H9 (cell line): Measurements from ENCODE around the gene MAP3K7CL. TPM values are rescaled to one million over a fixed set of nuclear protein-coding genes. Genes with fewer than 3 reads are reported as not detected.

Experiments
- DNase-seq: peaks from one replicate; pipeline ENCODE4 v3.0.0-alpha.2; 2017
- H2AFZ ChIP-seq: one replicate; pipeline ENCODE4 v1.6.1; 2013; ENCODE audit warnings: mild to moderate bottlenecking, low read length, control low read depth, moderate library complexity
- H2AK5ac ChIP-seq: 2 replicates; pipeline ENCODE4 v1.6.1; 2013; ENCODE audit warnings: low read length, control low read depth, mixed read lengths; ENCODE audit not compliant: insufficient read length
- H2BK120ac ChIP-seq: one replicate; pipeline ENCODE4 v1.6.1; 2013; ENCODE audit warnings: low read depth, mild to moderate bottlenecking, low read length, control low read depth, inconsistent platforms; ENCODE audit not compliant: poor library complexity, severe bottlenecking
- H2BK12ac ChIP-seq: 2 replicates; pipeline ENCODE4 v1.6.1; 2013; ENCODE audit warnings: low read length, control low read depth, mixed read lengths, low read depth; ENCODE audit not compliant: insufficient read length
- H2BK15ac ChIP-seq: 2 replicates; pipeline ENCODE4 v1.6.1; 2013; ENCODE audit warnings: low read depth, low read length, control low read depth
- H2BK20ac ChIP-seq: one replicate; pipeline ENCODE4 v1.6.1; 2013; ENCODE audit warnings: low read depth, mild to moderate bottlenecking, low read length, control low read depth, inconsistent platforms; ENCODE audit not compliant: poor library complexity, severe bottlenecking
- H2BK5ac ChIP-seq: 2 replicates; pipeline ENCODE4 v1.6.1; 2013; ENCODE audit warnings: low read length, control low read depth, mixed read lengths; ENCODE audit not compliant: insufficient read length
- H3K14ac ChIP-seq: 2 replicates; pipeline ENCODE4 v1.6.1; 2013; ENCODE audit warnings: low read length, control low read depth; ENCODE audit not compliant: insufficient read depth
- H3K18ac ChIP-seq: 2 replicates; pipeline ENCODE4 v1.6.1; 2013; ENCODE audit warnings: low read depth, mild to moderate bottlenecking, mixed read lengths, low read length, control low read depth; ENCODE audit not compliant: insufficient read length
- H3K23ac ChIP-seq: 2 replicates; pipeline ENCODE4 v1.6.1; 2013; ENCODE audit warnings: low read length, control low read depth, mixed read lengths, low read depth; ENCODE audit not compliant: insufficient read length
- H3K23me2 ChIP-seq: 2 replicates; pipeline ENCODE4 v1.6.1; 2013; ENCODE audit warnings: low read depth, mild to moderate bottlenecking, mixed read lengths, low read length, control low read depth; ENCODE audit not compliant: insufficient read length, poor library complexity, severe bottlenecking
- H3K27ac ChIP-seq: 2 replicates; pipeline ENCODE4 v1.5.1; 2013; ENCODE audit warnings: low read length, control low read depth, mixed read lengths, low read depth; ENCODE audit not compliant: insufficient read length
- H3K27me3 ChIP-seq: 2 replicates; pipeline ENCODE4 v1.6.1; 2013; ENCODE audit warnings: low read length, control low read depth, inconsistent platforms; ENCODE audit not compliant: insufficient read depth
- H3K4ac ChIP-seq: 2 replicates; pipeline ENCODE4 v1.6.1; 2013; ENCODE audit warnings: low read depth, mild to moderate bottlenecking, control low read depth, inconsistent platforms, low read length, moderate library complexity
- H3K4me1 ChIP-seq: 2 replicates; pipeline ENCODE4 v1.6.1; 2013; ENCODE audit warnings: low read length, control low read depth, inconsistent platforms; ENCODE audit not compliant: insufficient read depth
- H3K4me2 ChIP-seq: 2 replicates; pipeline ENCODE4 v1.6.1; 2013; ENCODE audit warnings: low read length, control low read depth, mixed read lengths; ENCODE audit not compliant: insufficient read length, insufficient read depth
- H3K56ac ChIP-seq: 2 replicates; pipeline ENCODE4 v1.6.1; 2013; ENCODE audit warnings: low read depth, mild to moderate bottlenecking, mixed read lengths, low read length, control low read depth; ENCODE audit not compliant: insufficient read length
- H3K79me1 ChIP-seq: 2 replicates; pipeline ENCODE4 v1.6.1; 2013; ENCODE audit warnings: low read depth, mild to moderate bottlenecking, moderate library complexity, low read length, control low read depth, inconsistent platforms; ENCODE audit not compliant: insufficient read depth, poor library complexity, severe bottlenecking
- H3K79me2 ChIP-seq: 2 replicates; pipeline ENCODE4 v1.6.1; 2013; ENCODE audit warnings: low read length, control low read depth, inconsistent platforms; ENCODE audit not compliant: insufficient read depth
- H3K9ac ChIP-seq: 2 replicates; pipeline ENCODE4 v1.6.1; 2013; ENCODE audit warnings: low read length, control low read depth, mixed read lengths; ENCODE audit not compliant: insufficient read length; ENCODE audit errors: extremely low read depth
- H3K9me3 ChIP-seq: one replicate; pipeline ENCODE4 v1.6.1; 2013; ENCODE audit warnings: low read depth, low read length, inconsistent platforms; ENCODE audit not compliant: control insufficient read depth
- H3T11ph ChIP-seq: one replicate; pipeline ENCODE4 v1.6.1; 2013; ENCODE audit warnings: mild to moderate bottlenecking, low read length, control low read depth, inconsistent platforms
- H4K20me1 ChIP-seq: one replicate; pipeline ENCODE4 v1.6.1; 2013; ENCODE audit not compliant: control insufficient read depth, insufficient read length, insufficient read depth
- H4K5ac ChIP-seq: 2 replicates; pipeline ENCODE4 v1.6.1; 2013; ENCODE audit warnings: low read depth, mild to moderate bottlenecking, mixed read lengths, low read length, control low read depth; ENCODE audit not compliant: insufficient read length
- H4K8ac ChIP-seq: replicated peaks from 2 replicates; pipeline ENCODE4 v1.6.1; 2013; ENCODE audit warnings: low read length, control low read depth, mixed read lengths, low read depth; ENCODE audit not compliant: insufficient read length
- H4K91ac ChIP-seq: 2 replicates; pipeline ENCODE4 v1.6.1; 2013; ENCODE audit warnings: low read depth, mild to moderate bottlenecking, moderate library complexity, mixed read lengths, low read length, control low read depth; ENCODE audit not compliant: insufficient read length
- H3K27ac Mint-ChIP-seq, 3 experiments: 2 replicates in 2 of 3; 3 replicates in 1 of 3; pipeline ENCODE4 v1.8.0; 2020 to 2021; ENCODE audit warnings: mixed read lengths in 3 of 3, mild to moderate bottlenecking in 1 of 3, moderate library complexity in 1 of 3
- H3K27me3 Mint-ChIP-seq: 2 replicates; pipeline ENCODE4 v1.8.0; 2021; ENCODE audit warnings: low read depth, mild to moderate bottlenecking, moderate library complexity, mixed read lengths
- H3K36me3 Mint-ChIP-seq, 3 experiments: 2 replicates in 2 of 3; 3 replicates in 1 of 3; pipeline ENCODE4 v1.8.0; 2020 to 2021; ENCODE audit warnings: low read depth in 3 of 3, mixed read lengths in 3 of 3; ENCODE audit not compliant: insufficient read depth in 1 of 3
- H3K4me1 Mint-ChIP-seq, 2 experiments: 2 replicates each; pipeline ENCODE4 v1.8.0; 2020; ENCODE audit warnings: mixed read lengths in 2 of 2
- H3K4me3 Mint-ChIP-seq, 2 experiments: 2 replicates in 1 of 2; 3 replicates in 1 of 2; pipeline ENCODE4 v1.8.0; 2020 to 2021; ENCODE audit warnings: mild to moderate bottlenecking in 2 of 2, mixed read lengths in 2 of 2, moderate library complexity in 1 of 2
- H3K9me3 Mint-ChIP-seq, 2 experiments: 2 replicates in 1 of 2; 3 replicates in 1 of 2; pipeline ENCODE4 v1.8.0; 2020; ENCODE audit warnings: mild to moderate bottlenecking in 2 of 2, mixed read lengths in 2 of 2, moderate library complexity in 1 of 2
- WGBS: extraction: QIAGEN DNeasy Blood & Tissue Kit; methylation state at CpG from one replicate; pipeline ENCODE4 v1.1.7; 2013; ENCODE audit warnings: missing lambda C conversion rate, low lambda C conversion rate, mixed read lengths; ENCODE audit not compliant: insufficient read length; ENCODE audit errors: extremely low coverage; 5-methylcytosine and 5-hydroxymethylcytosine counted together
- total RNA-seq: library from RNA; stranded (reverse); gene quantifications from 2 replicates; pipeline ENCODE4 v1.2.1, GENCODE V29; 2021
- TF ChIP-seq, protein P1 (sequence below): fragments of 200-600 bp; sonication (generic); conservative IDR thresholded peaks from 3 replicates; pipeline ENCODE4 v1.8.0; 2021; ENCODE audit warnings: antibody characterized with exemption, mild to moderate bottlenecking

MAP3K7CL gene
- total RNA-seq, 1 experiment from 2014 or later: not detected

DNA sequence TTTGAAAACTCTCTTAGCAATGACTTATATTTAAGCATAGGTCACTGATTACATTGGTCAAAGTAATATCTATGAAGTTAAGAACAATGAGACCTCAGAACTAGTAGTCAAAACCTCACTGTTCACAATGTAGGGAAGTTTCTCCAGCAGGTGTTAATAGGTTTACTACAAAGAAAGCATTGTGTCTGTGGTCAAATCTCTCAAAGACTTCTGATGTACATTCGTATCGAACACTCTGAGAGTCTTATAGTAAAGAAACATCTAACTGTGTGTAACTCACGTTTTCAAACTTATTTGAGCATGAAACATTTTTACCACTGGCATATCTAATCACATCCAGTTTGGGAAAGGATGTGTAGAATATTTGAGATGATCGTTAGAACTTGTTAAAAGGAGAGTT, 76.0 kb downstream of the MAP3K7CL start:
- Histone ChIP-seq H2BK120ac (no peak overlapping the region), H2BK5ac (no peak overlapping the region), H3K27ac (no peak overlapping the region), H4K20me1 (no peaks in the 10 kb centered on the region), H3K9ac (no peak overlapping the region), H2BK20ac (no peak overlapping the region), H2BK15ac (no peak overlapping the region), H4K8ac (no peak overlapping the region), H3K18ac (no peak overlapping the region), H3K9me3 (no peaks in the 10 kb centered on the region), H4K91ac (no peak overlapping the region), H3K79me1 (no peaks in the 10 kb centered on the region), H3K27me3 (no peaks in the 10 kb centered on the region), H3K23me2 (no peaks in the 10 kb centered on the region), H3K79me2 (no peaks in the 10 kb centered on the region), H3K4ac (no peak overlapping the region), H3T11ph (no peak overlapping the region), H3K23ac (no peak overlapping the region), H3K14ac (no peak overlapping the region), H2AFZ (no peak overlapping the region), H2AK5ac (no peak overlapping the region), H3K4me1 (no peaks in the 10 kb centered on the region), H4K5ac (no peak overlapping the region), H3K56ac (no peak overlapping the region), H2BK12ac (no peak overlapping the region), H3K4me2 (no peak overlapping the region)
- H3K4me3 Mint-ChIP-seq: no peak overlapping the region
- H3K4me1 Mint-ChIP-seq: no peaks in the 10 kb centered on the region
- peaks cover 5 to 6% of the 10 kb centered on the region in 2 experiments; a peak in 2 of 5 replicates for H3K9me3 Mint-ChIP-seq
- no peaks in the 10 kb centered on the region for H3K27me3 Mint-ChIP-seq
- no peak overlapping the region for H3K27ac Mint-ChIP-seq
- 0 out of 7 replicates have a peak, but pooled peaks cover 0 to 4% (median under 1%) of the 10 kb centered on the region in 3 experiments for H3K36me3 Mint-ChIP-seq
- no peak for DNase-seq
- TF ChIP-seq, protein P1, sequence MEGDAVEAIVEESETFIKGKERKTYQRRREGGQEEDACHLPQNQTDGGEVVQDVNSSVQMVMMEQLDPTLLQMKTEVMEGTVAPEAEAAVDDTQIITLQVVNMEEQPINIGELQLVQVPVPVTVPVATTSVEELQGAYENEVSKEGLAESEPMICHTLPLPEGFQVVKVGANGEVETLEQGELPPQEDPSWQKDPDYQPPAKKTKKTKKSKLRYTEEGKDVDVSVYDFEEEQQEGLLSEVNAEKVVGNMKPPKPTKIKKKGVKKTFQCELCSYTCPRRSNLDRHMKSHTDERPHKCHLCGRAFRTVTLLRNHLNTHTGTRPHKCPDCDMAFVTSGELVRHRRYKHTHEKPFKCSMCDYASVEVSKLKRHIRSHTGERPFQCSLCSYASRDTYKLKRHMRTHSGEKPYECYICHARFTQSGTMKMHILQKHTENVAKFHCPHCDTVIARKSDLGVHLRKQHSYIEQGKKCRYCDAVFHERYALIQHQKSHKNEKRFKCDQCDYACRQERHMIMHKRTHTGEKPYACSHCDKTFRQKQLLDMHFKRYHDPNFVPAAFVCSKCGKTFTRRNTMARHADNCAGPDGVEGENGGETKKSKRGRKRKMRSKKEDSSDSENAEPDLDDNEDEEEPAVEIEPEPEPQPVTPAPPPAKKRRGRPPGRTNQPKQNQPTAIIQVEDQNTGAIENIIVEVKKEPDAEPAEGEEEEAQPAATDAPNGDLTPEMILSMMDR: no peak
- no CpG with 5 or more reads among the region's 4 CpGs for WGBS
